GM10266 (cell line): ENCODE measurements around the gene PEX3.
A peak's percentile ranks its signal among the peaks of the same experiment; 100 is the strongest.

Source experiments
- DNase-seq: peaks from one replicate; pipeline ENCODE4 v3.0.0; 2012; ENCODE audit errors: extremely low spot score
- CTCF ChIP-seq: IDR thresholded peaks from 2 replicates; pipeline ENCODE4 v1.5.1; 2012; ENCODE audit warnings: mild to moderate bottlenecking, low read depth; ENCODE audit not compliant: control insufficient read depth, insufficient read depth; ENCODE audit errors: missing control alignments

The PEX3 gene

GRCh38 chr6:143450453-143451371 lies at the start of gene PEX3, which contains the start of gene ADAT2:
Gene PEX3 (plus strand): TSS chr6:143450805. CDS start chr6:143451043, 238 bp downstream.
Gene ADAT2 (minus strand): TSS chr6:143450695. CDS start chr6:143450658, 37 bp downstream.
- TF ChIP-seq CTCF, result no peak

GRCh38 chr6:143401068-143401446 lies 49.5 kb upstream of the PEX3 start:
- no peak for TF ChIP-seq CTCF
- DNase-seq, result no peak

More at GRCh38 chr6:143450453-143451371, at the start of gene PEX3, which contains the start of gene ADAT2:
- DNase-seq, result peak; percentile 84

DNA sequence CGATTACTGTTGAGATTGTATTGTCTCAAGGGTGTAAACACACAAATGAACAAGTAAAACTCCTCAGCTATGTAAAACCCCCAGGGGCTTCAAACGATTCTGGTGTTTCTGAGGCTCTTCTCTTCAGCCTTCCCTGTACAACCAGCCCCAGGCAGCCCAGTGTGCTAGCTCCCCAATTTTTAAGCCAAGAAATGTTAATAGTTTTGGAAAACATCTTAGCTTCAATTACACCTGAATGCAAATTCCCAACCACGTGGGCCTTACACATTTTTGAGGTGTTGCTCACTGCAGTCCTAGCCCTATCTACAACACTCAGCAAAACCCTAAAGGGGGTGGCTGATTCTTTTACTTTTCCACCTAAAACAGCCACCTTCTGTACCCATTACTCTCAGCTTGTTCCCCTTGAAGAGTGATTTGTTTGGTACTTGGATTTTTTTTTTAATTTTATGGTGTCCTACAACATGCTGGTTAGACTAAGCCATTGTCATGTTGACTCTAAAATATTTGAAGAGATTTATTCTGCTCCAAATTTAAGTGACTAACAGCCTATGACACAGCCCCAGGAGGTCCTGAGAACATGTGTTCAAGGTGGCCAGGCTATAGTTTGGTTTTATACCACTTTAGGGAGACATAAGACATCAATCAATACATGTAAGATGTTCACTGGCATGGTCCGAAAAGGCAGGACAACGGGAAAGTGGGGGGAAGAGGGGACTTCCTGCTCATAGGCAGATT lies 48.8 kb upstream of the PEX3 start:
- DNase-seq, result no peak
- no peak for TF ChIP-seq CTCF

DNA sequence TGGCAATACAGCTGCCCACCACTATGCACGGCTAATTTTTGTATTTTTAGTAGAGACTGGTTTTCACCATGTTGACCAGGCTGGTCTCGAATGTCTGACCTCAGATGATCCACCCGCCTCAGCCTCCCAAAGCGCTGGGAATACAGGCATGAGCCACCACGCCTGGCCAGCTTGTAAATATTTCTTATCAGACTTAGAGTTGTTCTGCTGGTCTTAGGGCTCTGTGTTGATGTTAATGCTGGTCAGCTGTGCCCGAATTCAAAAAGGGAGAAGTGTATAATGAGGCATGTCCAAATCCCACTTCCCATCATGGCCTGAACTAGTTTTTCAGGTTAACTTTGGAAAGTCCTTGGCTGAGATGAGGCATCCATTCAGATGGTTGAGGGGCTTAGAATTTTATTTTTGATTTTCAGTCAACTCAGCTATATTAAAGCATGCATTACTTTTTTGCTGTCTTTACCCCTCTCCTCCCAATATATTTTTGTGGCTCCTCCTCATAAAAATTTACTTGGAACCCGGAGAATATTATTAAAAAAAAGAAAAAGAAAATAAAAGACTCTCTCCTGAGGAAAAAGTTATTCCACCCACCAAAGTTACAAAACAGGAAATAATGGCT lies 47.8 kb upstream of the PEX3 start:
- DNase-seq, result no peak
- TF ChIP-seq CTCF, result no peak

DNA sequence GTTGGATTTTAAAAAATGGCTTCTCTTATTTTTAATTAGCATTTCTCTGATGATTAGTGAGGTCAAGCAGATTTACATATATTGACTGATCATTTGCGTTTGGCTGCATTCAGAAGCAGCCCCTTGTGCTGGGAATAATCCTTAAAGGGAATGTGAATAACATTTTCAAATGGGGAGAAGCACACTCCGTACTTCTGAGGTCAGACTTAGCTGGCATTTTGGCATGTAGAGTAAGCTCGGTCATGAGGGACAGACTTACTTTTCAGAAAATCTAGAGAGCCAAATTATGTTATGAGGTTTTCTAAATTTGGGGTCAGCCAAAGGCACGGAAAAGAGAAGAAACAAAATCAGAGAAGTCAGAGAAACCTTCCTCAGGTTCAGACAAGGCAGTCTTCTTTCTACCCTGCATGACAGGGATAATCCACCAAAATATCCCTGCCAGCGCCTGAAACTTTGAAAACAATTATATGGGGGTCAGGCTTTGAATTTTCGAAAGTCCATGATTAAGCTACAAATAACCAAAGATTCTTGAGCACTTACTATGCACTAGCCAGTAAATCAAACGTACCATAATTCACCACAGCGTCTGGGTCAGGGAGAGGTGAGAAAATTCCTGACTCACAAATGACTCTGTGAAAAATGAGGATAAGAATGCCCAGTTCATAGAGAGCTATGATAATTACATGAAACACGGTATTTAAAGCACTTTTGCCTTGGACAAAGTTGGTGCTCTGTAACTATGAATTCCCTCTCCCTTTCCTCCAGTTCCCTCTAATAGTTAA lies 45.0 kb upstream of the PEX3 start:
- no peak for TF ChIP-seq CTCF
- DNase-seq, result no peak

- DNase-seq, result peak; percentile 15
- no peak for TF ChIP-seq CTCF
Measured at GRCh38 chr6:143406673-143407072, 43.9 kb upstream of the PEX3 start.
